ENCODE measurements around the gene NGFR. TPM values are rescaled to one million over a fixed set of nuclear protein-coding genes. Genes with fewer than 3 reads are reported as not detected.

The NGFR gene
- polyA plus RNA-seq, 3 donors, result 4.3 to 4.7 (median 4.4) TPM

GRCh38 chr17:49557312-49558024 is 62.4 kb downstream of the NGFR start:
- no peak for DNase-seq (ENCODE audit: low read depth in 3 of 3, low spot score in 2 of 3)

Other genes starting within 250 kb of the NGFR start
- gene ZNF652, start 133.0 kb upstream of the NGFR start, polyA plus RNA-seq (ENCODE audit: insufficient read length in 3 of 3), result 10 to 100 TPM; 23.7 to 25.2 (median 25.1) TPM
- gene PHB1, start 80.4 kb upstream of the NGFR start, polyA plus RNA-seq (ENCODE audit: insufficient read length in 3 of 3), result 100 to 1,000 TPM; 262 to 291 (median 269) TPM
- 1 to 10 TPM; 1.3 to 1.5 (median 1.4) TPM for gene NXPH3, start 80.6 kb downstream of the NGFR start, polyA plus RNA-seq (ENCODE audit: insufficient read length in 3 of 3)
- gene SPOP, start 182.8 kb downstream of the NGFR start, polyA plus RNA-seq (ENCODE audit: insufficient read length in 3 of 3), result 10 to 100 TPM; 62.8 to 70.9 (median 65.7) TPM
- gene SLC35B1, start 212.7 kb downstream of the NGFR start, polyA plus RNA-seq (ENCODE audit: insufficient read length in 3 of 3), result 10 to 100 TPM; 85.4 to 95.6 (median 88.2) TPM

All from right renal cortex interstitium (tissue), 3 donors.